Measurements from ENCODE around the gene PDIK1L.

GRCh38 chr1:26169198-26169554, 57.6 kb downstream of the PDIK1L start:
- TF ChIP-seq EP300 (IDR thresholded peaks at IDR 0.05) (no peak), CTCF (IDR thresholded peaks at IDR 0.05) (no peak), POLR2A (IDR thresholded peaks at IDR 0.05) (no peak)

All from tibial nerve (tissue), 4 donors.